HG03025 (cell line): ENCODE measurements around the gene LENG8.

Experiments used
- ATAC-seq: cut with Tn5 transposase; IDR thresholded peaks from one replicate; pipeline ENCODE4 v1.9.1; 2021; ENCODE audit warnings: mild to moderate bottlenecking, moderate library complexity; ENCODE audit not compliant: unreplicated experiment, low FRiP score

The LENG8 gene

DNA sequence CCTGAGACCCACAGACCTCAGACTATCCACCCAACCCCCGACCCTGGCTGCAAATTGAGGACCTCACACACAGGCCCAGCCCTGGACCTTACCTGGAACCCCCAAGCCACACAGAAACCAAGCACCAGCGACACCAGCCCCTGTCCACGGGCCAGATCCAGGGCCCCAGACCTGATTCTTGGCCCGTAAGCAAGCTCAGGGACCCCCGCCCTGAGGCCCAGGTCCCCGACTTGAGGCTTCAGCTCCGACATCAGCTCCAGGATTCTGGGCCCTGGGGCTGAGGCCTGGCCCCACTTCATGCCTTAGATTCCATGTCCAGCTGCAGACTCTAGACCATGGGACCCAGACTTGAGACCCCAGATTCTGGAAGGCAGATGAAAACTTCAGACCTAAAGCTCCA is 27.5 kb upstream of the LENG8 start:
- ATAC-seq: no peak

DNA sequence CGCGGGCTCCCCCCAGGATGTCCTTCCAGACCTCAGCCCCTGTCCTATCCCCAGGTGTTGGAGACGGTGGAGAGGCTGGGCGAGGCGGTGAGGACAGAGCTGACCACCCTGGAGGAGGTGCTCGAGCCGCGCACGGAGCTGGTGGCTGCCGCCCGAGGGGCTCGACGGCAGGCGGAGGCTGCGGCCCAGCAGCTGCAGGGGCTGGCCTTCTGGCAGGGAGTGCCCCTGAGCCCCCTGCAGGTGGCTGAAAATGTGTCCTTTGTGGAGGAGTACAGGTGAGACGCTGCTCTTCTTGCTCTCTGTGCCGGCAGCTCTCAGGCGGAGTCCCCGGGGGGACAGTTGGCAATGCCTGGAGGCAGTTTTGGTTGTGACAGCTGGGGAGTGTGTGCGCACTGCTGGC is 26.9 kb upstream of the LENG8 start:
- no peak for ATAC-seq

DNA sequence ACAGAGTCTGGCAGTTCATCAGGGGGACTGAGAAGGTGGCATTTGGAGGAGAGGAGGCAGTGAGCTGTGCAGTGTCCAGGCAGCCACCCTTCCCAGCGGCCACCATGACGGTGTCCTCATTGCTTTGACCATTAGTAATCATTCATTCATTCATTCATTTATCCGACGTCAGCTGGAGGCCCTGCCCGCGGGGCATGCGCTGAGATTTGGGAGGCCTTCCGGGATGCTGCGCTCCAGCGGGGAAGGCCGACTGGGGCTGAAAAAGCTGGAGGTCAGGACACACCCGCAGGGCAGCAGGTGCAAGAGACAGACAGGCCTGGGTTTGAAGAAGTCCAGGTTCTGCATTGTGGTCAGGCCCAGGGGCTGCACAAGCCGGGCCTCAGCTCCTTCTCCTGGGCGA is 24.8 kb upstream of the LENG8 start:
- no peak for ATAC-seq

DNA sequence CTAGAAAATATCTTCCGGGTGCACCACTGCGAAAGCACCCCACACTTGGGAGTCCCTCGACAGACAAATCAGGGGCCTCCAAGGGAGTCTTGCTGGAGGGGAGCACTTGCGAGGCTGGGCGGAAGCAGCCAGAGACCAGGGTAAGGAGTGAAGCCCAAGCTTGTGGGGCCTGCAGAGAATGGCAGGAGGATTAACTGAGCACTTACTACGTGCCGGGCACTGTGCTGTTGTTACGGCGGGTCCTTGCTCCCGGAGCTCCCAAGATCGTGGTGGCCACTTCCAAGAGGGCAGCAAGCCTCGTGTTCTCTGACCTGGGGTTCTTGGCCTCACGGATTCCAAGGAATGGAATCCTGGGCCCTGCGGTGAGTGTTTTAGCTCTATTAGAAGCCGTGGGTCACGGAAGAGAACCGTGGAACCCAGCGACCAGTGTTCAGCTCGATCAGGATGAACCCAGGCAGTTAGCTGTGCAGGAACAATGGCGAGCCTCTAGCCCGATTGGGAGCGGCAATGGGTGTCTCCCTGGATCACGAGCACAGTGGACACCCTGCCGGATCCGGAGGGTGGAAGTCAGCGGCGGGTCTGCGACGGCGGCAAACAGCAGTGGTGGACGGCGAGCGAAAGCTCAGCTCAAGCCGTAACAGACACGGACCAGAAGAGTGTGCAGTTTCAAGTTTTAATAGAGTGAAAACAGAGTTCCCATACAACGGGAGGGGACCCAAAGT is 24.2 kb upstream of the LENG8 start:
- no peak for ATAC-seq

DNA sequence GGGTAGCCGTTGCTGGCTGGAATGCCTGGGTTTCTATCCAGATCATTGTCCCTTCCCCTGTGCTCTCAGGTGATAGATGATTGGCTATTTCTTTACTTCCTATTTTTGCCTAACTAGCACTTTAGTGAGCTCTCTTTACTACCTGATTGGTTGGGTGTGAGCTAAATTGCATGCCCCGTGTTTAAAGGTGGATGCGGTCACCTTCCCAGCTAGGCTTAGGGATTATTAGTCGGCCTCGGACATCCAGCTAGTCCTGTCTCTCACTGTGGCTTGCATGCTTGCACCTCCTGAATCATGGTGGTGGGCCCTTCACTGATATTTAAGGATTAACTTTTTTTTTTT is 23.6 kb upstream of the LENG8 start:
- ATAC-seq: no peak

DNA sequence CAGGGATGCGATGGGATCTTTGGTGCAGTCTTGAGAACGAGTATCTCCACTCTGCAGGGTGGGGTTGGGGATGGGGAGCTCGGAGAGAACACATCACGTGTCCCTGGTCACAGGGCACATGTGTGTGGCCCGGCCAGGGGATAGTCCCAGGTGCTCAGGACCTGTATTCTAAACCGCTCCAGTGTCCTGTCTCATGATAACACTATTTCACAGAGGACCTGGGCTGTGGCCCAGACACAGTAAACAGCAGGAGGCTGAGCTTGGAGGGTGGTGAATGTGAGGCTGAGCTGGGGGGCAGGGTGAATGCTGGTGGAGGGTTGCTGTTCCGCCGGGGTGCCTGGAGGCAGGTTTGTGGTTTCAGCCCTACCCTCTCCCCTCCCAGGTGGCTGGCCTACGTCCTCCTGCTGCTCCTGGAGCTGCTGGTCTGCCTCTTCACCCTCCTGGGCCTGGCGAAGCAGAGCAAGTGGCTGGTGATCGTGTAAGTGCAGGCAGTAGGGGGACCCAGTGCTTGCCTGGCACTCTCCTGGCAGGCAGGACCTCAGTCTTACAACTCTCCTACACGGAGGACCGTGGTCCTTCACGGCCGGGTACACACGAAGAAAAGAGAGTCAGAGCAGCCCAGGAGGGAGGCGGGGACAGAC is 22.6 kb upstream of the LENG8 start:
- no peak for ATAC-seq

DNA sequence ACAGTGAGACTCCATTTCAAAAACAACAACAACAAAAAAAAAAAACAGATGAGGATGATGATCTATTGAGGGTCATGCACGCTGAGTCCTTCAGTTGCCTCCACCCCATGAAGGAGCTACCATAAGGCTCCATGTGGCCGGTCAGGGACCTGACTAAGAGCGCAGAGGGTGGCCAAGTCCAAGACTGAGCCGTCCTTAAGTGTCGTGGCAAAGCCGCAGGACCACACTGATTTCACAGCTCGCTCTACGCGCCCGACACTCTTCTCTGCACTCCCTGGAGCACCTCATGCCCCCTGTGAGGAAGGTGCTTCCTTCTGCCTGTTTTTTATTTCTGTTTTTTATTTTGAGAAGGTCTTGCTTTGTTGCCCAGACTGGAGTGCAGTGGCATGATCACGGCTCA is 21.4 kb upstream of the LENG8 start:
- no peak for ATAC-seq

DNA sequence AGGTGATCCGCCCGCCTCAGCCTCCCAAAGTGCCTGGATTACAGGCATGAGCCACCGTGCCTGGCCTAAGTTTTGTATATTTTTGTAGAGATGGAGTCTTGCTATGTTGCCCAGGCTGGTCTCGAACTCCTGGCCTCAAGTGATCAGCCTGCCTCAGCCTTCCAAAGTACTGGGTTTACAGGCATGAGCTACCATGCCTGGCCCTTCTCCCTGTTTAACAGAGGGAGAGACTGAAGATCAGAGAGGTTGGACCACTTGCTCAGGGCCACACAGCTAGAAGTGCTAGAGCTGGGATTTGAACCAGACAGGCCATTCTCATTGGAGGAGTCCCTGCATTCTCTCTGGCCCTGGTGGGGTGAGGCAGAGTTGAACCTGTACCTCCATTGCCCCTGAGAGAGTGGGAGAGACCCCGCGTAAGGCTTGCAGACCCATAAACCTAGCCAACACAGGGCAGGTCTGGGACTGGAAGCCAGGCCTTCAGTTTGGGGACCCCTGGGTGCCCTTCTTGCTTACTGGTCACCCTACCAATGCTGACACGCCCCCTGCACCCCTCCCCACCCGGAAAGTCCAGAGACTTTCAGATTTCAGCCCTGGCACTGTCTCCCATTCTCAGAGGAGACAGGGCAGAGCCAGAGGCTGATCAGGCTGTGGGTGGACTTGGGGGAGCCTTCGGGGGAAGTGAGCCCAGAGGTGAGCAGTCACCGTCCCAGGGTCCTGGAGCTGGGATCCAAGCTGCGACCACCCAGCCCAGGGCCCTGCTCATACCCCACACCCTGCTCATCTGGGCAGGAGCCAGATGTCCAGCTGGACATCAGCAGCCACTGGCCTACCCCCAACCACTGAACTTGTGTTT is 20.4 kb upstream of the LENG8 start:
- ATAC-seq: no peak

DNA sequence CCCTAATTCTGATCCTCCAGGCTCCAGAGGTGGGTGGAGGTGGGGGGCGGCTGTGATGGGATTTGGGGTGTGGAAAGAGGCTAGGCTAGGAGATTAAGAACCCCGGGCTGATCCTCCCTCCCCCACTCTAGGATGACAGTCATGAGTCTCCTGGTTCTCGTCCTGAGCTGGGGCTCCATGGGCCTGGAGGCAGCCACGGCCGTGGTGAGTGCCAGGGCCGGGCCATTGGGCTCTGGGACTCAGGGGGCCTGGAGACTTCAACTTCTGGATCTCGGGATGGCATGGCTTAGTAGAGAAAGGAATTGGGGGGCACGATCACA is 19.9 kb upstream of the LENG8 start:
- ATAC-seq: no peak

DNA sequence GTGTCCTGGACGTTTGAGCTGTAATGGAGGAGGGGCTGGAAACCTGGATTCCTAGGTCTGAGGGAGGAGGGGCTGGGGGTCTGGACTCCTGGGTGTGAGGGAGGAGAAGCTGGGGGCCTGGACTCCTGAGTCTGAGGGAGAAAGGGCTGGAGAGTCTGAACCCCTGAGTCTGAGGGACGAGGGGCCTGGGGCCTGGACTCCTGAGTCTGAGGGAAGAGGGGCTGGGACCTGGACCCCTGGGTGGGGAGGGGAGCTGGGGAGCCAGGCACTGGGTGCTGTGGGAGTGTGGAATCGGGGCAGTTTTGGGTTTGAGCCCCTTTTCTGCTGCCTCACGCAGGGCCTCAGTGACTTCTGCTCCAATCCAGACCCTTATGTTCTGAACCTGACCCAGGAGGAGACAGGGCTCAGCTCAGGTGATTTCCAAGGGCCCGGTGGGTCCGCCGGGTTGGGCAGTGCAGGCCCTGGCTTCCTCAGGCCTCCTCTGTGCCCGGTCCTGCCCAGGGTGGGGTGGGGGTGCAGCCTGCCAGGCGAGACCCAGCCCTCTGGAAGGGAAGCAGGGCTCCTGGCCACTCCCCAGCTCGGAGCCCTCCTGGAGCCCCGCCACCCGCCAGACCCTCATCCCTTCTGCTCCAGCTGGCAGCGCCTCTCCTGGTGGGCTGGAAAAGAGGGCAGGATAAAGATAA is 19.3 kb upstream of the LENG8 start:
- ATAC-seq: no peak

DNA sequence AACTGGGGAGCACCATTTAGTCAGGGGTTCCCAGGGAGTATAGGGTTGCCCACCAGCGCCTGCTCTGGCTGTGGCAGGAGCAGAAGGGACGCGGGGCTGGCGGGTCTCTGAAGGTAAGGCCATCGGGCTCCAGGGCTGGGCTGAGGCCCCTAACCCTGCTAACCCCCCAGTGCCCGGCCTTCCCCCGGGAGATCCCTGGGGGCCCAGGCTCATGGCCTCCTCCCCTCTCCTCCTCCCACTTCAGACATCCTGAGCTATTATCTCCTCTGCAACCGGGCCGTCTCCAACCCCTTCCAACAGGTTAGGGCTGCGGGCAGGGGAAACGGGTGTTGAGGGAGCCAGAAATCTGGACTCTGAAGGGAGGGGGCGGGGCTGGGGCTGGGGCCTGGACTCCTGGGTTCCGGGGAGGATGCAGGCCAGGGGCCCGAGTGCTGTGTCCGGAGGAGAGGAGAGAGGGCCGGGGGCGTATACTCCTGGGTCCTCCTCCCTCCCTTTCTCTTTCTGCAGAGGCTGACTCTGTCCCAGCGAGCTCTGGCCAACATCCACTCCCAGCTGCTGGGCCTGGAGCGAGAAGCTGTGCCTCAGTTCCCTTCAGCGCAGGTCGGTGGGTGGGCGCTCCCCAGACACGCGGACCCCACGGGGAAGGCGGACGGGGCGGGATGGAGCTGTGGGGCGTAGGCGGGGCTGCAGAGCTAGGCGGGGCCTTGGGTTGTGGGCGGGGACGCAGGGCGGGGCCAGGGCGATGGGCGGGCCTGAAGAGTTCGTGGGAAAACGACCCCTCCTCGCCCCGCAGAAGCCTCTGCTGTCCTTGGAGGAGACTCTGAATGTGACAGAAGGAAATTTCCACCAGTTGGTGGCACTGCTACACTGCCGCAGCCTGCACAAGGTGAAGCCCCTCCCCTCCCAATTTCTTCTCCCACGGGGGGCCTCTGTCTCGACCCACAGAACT is 18.4 kb upstream of the LENG8 start:
- no peak for ATAC-seq

DNA sequence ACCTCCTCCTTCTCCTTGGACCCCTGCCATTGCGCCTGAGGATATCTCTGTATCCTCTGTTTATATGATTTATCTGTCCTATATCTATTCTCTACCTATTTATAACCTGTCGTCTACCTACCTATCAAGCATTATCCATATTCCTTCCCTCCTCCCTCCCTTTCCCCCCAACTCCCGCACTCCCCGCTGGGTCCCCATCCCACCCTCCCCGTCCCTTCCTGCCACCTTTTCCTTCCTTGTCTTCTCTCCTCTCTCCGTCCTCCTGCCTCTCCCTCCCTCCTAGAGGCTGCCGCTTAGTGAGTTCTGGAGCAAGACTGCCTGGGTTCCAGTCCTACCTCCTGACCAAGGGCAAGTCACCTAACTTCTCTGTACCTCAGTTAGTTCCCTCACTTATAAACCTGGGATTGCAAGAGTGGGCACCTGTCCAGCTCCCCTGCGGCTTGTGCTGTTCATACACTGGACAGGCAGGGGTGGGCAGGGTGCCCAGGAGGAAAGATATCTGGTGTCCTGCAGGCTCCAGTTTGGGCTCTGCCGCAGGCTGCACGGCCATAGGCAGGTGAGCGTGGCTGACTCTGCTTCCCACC is 17.7 kb upstream of the LENG8 start:
- ATAC-seq: no peak

DNA sequence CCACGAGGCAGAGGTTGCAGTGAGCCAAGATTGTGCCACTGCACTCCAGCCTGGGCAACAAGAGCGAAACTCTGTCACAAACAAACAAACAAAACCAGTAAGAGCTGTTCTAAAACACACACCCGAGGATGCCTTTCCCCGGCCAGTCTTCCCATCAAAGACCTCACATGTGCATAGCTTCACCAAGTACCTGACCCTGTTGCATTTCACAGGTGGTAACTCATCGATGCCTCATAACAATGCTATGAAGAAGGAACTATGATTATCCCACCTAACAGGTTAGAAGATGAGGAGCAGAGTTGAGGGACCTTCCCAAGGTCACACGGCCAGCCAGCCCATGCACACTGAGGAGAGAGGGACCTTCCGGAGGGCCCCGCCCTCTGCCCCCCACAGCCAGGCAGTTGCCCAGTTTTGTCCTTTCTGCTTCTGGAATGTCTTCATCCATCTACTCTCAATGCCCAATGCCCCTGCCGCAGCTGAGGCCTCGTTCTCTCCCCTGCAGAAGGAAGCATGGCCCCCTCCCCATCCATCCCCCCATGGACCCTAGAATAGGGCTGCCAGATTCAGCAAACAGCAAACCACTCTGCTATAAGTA is 16.8 kb upstream of the LENG8 start:
- no peak for ATAC-seq

DNA sequence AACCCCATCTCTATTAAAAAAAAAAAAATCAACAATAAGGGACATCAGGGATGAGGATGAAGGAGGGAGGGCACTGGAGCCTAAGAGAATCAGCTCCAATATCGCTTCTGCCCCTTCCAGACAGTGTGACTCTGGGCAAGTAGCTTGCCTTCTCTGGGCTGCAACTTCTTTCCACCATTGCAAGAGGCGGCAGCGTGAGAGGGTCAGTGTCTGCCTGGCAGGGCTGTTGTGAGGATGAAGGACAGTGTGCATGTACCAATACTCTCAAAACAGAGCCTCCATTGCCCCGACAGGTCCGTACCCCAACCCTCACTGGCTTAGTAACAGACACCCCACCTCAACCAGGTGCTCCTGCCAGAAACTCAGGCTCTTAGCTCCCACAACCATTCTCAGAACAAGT is 15.3 kb upstream of the LENG8 start:
- no peak for ATAC-seq

DNA sequence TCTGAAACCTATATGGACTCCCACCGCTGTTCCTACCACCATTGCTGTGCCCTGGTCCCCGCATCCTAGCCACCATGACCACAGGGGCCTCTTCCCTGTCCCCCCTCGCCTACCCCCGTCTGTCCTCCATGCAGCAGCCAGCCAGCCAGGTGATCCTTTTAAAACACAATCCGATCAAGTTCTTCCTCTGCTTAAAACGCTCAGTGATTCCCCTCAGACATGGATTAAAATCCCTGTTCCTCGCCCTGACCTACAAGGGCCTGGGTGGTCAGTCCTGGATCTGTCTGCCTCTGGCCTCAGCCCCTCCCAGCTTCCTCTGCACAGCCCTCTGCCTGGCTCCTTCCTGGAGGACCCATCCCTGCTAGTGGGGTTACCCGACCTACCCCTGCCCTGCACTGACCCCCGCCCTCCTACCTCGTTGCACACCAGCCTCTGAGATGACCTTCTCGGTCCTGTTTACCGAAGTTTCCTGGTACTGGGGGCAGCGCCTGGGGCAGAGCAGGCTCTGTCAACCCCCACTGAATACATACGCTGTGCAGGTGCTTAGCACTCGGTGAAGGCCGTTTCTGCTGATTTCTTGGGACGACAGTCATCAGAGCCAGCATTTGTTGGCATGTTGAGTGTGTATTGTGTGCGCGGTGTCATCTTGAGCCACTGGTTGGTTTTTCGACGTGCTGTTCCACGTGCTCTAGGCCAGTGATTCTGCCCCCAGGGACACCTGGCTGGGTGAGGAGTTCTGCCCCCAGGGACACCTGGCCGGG is 14.7 kb upstream of the LENG8 start:
- no peak for ATAC-seq

DNA sequence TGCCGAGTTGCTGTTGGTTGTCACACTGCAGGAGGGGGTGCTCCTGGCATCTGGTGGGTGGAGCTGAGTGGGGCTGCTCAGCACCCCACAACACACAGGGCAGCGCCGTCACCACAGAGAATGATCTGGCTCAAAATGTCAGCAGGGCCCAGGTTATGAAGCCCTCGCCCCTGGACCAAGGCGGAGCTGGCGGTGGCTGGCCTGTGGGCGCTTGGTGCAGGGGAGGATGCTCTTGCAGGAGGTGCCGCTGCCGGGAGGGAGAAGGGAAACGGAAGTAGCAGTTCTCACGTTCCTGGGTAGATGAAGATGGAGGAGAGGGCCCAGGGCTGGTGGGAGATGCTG is 14.2 kb upstream of the LENG8 start:
- no peak for ATAC-seq

DNA sequence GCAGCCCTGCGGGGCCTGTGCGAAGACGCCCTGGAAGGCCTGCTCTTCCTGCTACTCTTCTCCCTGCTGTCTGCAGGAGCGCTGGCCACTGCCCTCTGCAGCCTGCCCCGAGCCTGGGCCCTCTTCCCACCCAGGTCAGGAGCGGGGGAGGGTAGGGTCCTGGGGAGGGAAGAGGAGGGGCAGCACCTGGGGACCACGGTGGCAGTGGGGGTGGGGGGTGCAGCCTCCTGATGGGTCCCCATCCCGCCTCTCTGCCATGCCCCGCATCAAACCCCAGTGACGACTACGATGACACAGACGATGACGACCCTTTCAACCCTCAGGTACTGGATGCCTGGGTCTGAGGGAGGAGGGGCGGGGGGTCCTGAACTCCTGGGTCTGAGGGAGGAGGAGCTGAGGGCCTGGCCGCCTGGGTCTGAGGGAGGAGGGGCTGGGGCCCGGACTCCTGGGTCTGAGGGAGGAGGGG is 13.4 kb upstream of the LENG8 start:
- no peak for ATAC-seq

DNA sequence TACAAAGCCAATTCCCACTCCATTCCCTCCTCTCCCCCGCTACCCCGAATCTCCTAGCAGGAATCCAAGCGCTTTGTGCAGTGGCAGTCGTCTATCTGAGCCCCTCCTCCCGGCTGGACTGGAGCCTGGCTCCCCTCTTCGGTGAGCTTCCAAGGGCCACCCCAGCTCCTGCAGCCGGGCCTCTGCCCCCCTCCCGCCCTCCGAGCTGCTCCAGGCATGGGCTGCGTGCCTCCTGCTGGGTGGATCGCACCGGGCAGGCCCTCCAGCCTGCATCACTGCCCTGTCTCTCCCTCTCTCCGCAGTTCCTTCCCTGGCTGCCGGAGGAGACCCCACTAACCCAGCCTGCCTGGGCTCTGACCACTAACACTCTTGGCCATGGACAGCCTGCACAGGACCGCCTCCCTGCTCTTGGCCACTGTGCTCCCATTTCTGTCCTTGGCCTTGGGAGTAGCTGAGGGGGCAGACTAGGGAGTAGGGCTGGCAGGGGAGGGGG is 12.9 kb upstream of the LENG8 start:
- ATAC-seq: no peak
